Tibial artery (tissue), 4 donors: ENCODE data around the gene LRP1B.
"Not testable (repeated sequence)": the region's sequence is repeated elsewhere in the genome, so short reads cannot be mapped to it uniquely, and the experiment has no call there.

Source experiments
- DNase-seq, 2 donors: peaks; one replicate each; pipeline ENCODE4 v3.0.0-alpha.2; 2019
- H3K27ac ChIP-seq, 2 donors: fragments of 200-600 bp; sonication (generic) in 1 of 2; 1 replicate in 1 of 2; 2 replicates in 1 of 2; pipeline ENCODE4 v1.5.1; 2018 to 2019; ENCODE audit warnings: mild to moderate bottlenecking in 1 of 2
- H3K27me3 ChIP-seq, 2 donors: fragments of 200-600 bp; sonication (generic) in 1 of 2; one replicate each; pipeline versions ENCODE4 v1.5.1 to v1.6.0; 2016 to 2019
- H3K36me3 ChIP-seq, 3 donors: fragments of 200-600 bp; sonication (generic) in 2 of 3; one replicate each; pipeline ENCODE4 v1.5.1; 2016 to 2019; ENCODE audit warnings: mild to moderate bottlenecking in 2 of 3
- H3K4me1 ChIP-seq, 4 donors: fragments of 200-600 bp; sonication (generic) in 2 of 4; 1 replicate in 3 of 4; 2 replicates in 1 of 4; pipeline ENCODE4 v1.5.1; 2016 to 2019
- H3K4me3 ChIP-seq, 2 donors: fragments of 200-600 bp; sonication (generic) in 1 of 2; 1 replicate in 1 of 2; 2 replicates in 1 of 2; pipeline ENCODE4 v1.5.1; 2018 to 2019; ENCODE audit warnings: mild to moderate bottlenecking in 2 of 2
- H3K9me3 ChIP-seq, 3 donors: fragments of 200-600 bp; sonication (generic) in 1 of 3; one replicate each; pipeline ENCODE4 v1.5.1; 2016 to 2019
- CTCF ChIP-seq, 2 experiments: fragments of 200-600 bp in 1 of 2; fragments of 450-650 bp in 1 of 2; IDR thresholded peaks; one replicate each; pipeline ENCODE4 v1.5.1; 2017 to 2019; ENCODE audit warnings: antibody characterized with exemption in 2 of 2, mild to moderate bottlenecking in 1 of 2, moderate library complexity in 1 of 2
- intact Hi-C: fragments of 100-400 bp; cut with DNase I; formaldehyde crosslinking; loops from one replicate; pipeline ENCODE4 v1.15.0; 2023; ENCODE audit warnings: low total_unique reads

LRP1B gene

GRCh38 chr2:140994856-140995255, 1136.0 kb downstream of the LRP1B start:
- Histone ChIP-seq H3K36me3 (no peaks in the 10 kb centered on the region), H3K9me3 (no peaks in the 10 kb centered on the region), H3K27ac (no peak overlapping the region), H3K4me3 (no peak overlapping the region), H3K4me1 (peaks cover 0 to 12% (median 0%) of the 10 kb centered on the region in 4 donors), H3K27me3 (no peaks in the 10 kb centered on the region)
- DNase-seq = no peak
- intact Hi-C loops = no loop called here
- no peak for TF ChIP-seq CTCF (IDR thresholded peaks at IDR 0.05)

- Histone ChIP-seq H3K4me3 (no peak overlapping the region), H3K4me1 (no peaks in the 10 kb centered on the region), H3K27me3 (no peaks in the 10 kb centered on the region), H3K27ac (no peak overlapping the region), H3K9me3 (no peaks in the 10 kb centered on the region), H3K36me3 (no peaks in the 10 kb centered on the region)
- no peak for TF ChIP-seq CTCF (IDR thresholded peaks at IDR 0.05)
- intact Hi-C loops = no loop called here
- DNase-seq = no peak
Measured at GRCh38 chr2:140990416-140990815, 1140.4 kb downstream of the LRP1B start.

- intact Hi-C loops = no loop called here
- Histone ChIP-seq H3K36me3 (no peaks in the 10 kb centered on the region), H3K9me3 (no peaks in the 10 kb centered on the region), H3K27me3 (no peaks in the 10 kb centered on the region), H3K4me3 (no peak overlapping the region), H3K27ac (no peak overlapping the region), H3K4me1 (no peaks in the 10 kb centered on the region)
- no peak for DNase-seq
- no peak for TF ChIP-seq CTCF (IDR thresholded peaks at IDR 0.05)
Measured at GRCh38 chr2:140988597-140988996, 1142.2 kb downstream of the LRP1B start.

- Histone ChIP-seq H3K27ac (no peak overlapping the region), H3K4me3 (no peak overlapping the region), H3K36me3 (no peaks in the 10 kb centered on the region), H3K9me3 (no peaks in the 10 kb centered on the region), H3K4me1 (no peaks in the 10 kb centered on the region), H3K27me3 (no peaks in the 10 kb centered on the region)
- no peak for DNase-seq
- TF ChIP-seq CTCF (IDR thresholded peaks at IDR 0.05) = no peak
- intact Hi-C loops = no loop called here
Measured at GRCh38 chr2:140986456-140986855, 1144.4 kb downstream of the LRP1B start.

GRCh38 chr2:140975237-140975636, 1155.6 kb downstream of the LRP1B start:
- H3K27ac ChIP-seq = no peak overlapping the region
- DNase-seq = no peak
- H3K9me3 ChIP-seq = no peaks in the 10 kb centered on the region
- intact Hi-C loops = no loop called here
- TF ChIP-seq CTCF (IDR thresholded peaks at IDR 0.05) = no peak
- no peaks in the 10 kb centered on the region for H3K4me1 ChIP-seq
- no peaks in the 10 kb centered on the region for H3K27me3 ChIP-seq
- no peaks in the 10 kb centered on the region for H3K36me3 ChIP-seq
- H3K4me3 ChIP-seq = no peak overlapping the region

- H3K27me3 ChIP-seq = no peaks in the 10 kb centered on the region
- intact Hi-C loops = no loop called here
- no peak overlapping the region for H3K4me3 ChIP-seq
- H3K4me1 ChIP-seq = no peaks in the 10 kb centered on the region
- no peak overlapping the region for H3K27ac ChIP-seq
- DNase-seq = no peak
- H3K36me3 ChIP-seq = no peaks in the 10 kb centered on the region
- TF ChIP-seq CTCF (IDR thresholded peaks at IDR 0.05) = no peak
- H3K9me3 ChIP-seq = no peaks in the 10 kb centered on the region
Measured at GRCh38 chr2:140972724-140973123, 1158.1 kb downstream of the LRP1B start.

GRCh38 chr2:140964324-140964723, 1166.5 kb downstream of the LRP1B start:
- intact Hi-C loops = not testable (repeated sequence)

More at GRCh38 chr2:140964324-140964723, 1166.5 kb downstream of the LRP1B start:
- not testable (repeated sequence) for H3K27ac ChIP-seq, DNase-seq, H3K4me1 ChIP-seq, H3K27me3 ChIP-seq, H3K36me3 ChIP-seq, H3K9me3 ChIP-seq, H3K4me3 ChIP-seq
